ENCODE results near the gene NEUROD2. TPM values are rescaled to one million over a fixed set of nuclear protein-coding genes. Genes with fewer than 3 reads are reported as not detected.

The NEUROD2 gene
- total and polyA plus RNA-seq, 10 of the 15 experiments (the other 5 are each of a cell fraction or from before 2014, with no cell fraction given) = not detected

DNA sequence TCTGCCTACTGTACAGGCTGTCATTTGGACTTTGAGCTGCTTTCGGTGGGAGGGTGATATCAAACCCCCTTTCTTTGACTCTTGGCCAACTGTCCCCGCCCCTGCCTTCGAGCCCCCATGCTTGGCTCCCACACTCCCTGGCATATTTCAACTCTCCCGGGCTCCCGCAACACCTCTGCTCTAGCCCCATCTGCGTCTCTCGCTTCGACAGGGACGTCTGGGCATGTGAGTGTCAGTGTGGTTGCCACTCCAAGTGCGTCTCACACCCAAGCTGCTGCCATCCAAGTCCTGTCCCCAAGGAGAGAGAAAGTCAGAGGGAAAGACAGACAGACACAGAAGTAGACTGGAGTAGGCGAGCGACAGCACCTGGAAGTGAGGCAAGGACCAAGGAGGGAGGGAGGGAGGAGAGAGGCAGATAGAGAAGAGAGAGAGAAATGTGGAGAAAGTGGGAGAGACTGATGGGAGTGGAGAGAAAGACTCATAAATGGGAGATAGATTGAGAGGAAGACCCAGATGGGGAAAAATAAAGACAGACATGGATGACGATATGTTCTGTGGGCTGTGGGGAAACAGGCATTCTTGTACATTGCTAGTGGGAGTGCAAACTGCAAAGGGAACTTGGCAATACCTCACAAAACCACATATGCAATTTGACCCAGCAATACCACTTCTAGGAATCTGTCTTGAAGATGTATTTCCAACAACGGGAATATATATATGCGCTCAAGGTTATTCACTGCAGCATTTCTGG lies 41.1 kb upstream of the NEUROD2 start (continued):
- TF ChIP-seq, protein P1, sequence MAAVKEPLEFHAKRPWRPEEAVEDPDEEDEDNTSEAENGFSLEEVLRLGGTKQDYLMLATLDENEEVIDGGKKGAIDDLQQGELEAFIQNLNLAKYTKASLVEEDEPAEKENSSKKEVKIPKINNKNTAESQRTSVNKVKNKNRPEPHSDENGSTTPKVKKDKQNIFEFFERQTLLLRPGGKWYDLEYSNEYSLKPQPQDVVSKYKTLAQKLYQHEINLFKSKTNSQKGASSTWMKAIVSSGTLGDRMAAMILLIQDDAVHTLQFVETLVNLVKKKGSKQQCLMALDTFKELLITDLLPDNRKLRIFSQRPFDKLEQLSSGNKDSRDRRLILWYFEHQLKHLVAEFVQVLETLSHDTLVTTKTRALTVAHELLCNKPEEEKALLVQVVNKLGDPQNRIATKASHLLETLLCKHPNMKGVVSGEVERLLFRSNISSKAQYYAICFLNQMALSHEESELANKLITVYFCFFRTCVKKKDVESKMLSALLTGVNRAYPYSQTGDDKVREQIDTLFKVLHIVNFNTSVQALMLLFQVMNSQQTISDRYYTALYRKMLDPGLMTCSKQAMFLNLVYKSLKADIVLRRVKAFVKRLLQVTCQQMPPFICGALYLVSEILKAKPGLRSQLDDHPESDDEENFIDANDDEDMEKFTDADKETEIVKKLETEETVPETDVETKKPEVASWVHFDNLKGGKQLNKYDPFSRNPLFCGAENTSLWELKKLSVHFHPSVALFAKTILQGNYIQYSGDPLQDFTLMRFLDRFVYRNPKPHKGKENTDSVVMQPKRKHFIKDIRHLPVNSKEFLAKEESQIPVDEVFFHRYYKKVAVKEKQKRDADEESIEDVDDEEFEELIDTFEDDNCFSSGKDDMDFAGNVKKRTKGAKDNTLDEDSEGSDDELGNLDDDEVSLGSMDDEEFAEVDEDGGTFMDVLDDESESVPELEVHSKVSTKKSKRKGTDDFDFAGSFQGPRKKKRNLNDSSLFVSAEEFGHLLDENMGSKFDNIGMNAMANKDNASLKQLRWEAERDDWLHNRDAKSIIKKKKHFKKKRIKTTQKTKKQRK (IDR thresholded peaks at IDR 0.05; ENCODE audit: low read depth, low read length) = no peak
- TF ChIP-seq, protein P2, sequence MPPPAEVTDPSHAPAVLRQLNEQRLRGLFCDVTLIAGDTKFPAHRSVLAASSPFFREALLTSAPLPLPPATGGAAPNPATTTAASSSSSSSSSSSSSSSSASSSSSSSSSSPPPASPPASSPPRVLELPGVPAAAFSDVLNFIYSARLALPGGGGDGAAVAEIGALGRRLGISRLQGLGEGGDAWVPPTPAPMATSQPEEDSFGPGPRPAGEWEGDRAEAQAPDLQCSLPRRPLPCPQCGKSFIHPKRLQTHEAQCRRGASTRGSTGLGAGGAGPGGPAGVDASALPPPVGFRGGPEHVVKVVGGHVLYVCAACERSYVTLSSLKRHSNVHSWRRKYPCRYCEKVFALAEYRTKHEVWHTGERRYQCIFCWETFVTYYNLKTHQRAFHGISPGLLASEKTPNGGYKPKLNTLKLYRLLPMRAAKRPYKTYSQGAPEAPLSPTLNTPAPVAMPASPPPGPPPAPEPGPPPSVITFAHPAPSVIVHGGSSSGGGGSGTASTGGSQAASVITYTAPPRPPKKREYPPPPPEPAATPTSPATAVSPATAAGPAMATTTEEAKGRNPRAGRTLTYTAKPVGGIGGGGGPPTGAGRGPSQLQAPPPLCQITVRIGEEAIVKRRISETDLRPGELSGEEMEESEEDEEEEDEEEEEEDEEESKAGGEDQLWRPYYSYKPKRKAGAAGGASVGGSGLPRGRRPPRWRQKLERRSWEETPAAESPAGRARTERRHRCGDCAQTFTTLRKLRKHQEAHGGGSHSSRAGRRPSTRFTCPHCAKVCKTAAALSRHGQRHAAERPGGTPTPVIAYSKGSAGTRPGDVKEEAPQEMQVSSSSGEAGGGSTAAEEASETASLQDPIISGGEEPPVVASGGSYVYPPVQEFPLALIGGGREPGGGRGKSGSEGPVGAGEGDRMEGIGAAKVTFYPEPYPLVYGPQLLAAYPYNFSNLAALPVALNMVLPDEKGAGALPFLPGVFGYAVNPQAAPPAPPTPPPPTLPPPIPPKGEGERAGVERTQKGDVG (CRISPR knock-in tag; IDR thresholded peaks at IDR 0.05) = no peak
- no peak for TF ChIP-seq ZNF24 (IDR thresholded peaks at IDR 0.05)

DNA sequence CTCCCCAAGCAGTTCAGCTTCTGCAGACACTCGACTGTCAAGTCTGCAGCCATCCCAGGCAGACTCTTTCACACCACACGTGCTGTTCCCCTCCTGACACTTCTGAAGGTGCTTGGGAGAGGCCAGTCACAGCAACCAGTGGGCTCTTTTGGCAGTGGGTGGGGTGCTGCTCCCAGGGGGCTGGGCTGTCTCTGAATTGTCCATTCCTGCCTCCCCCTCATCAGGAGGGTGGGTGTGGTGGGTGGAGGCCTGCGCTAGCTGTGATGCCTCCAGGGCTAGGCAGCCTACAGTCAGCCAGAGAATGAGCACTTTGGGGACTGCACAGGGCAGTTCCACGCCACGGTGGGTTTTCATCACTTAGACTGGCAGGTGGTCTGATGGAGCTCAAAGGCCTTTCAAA lies 39.5 kb upstream of the NEUROD2 start:
- CTCF ChIA-PET = interaction anchor here (0.8 to 8.8 kb wide), 5 partner anchors 13 to 82 kb away, joined by 3 to 100 read pairs (median 4); no protein-coding TSS in a partner anchor
- WGBS (ENCODE audit: insufficient coverage, insufficient replicate concordance, low lambda C conversion rate, missing lambda C conversion rate) = 88% methylated on average over 5 of the region's 5 CpGs
- Histone ChIP-seq H3K27me3 (replicated peaks in 1 of 2; ENCODE audit: control insufficient read depth in 2 of 2, insufficient read depth in 2 of 2, low read length in 1 of 2) (no peaks in the 10 kb centered on the region), H3K9ac (ENCODE audit: control insufficient read depth, insufficient read depth, low read length) (no peak overlapping the region), H3K4me2 (ENCODE audit: control insufficient read depth, insufficient read depth) (no peak overlapping the region), H3K79me2 (ENCODE audit: control insufficient read depth, insufficient read depth, low read length) (peaks cover 2% of the 10 kb centered on the region), H3K4me3 (no peak overlapping the region), H3K9me3 (replicated peaks; ENCODE audit: control insufficient read depth, insufficient read depth, low read length) (no peaks in the 10 kb centered on the region), H3K27ac (ENCODE audit: control insufficient read depth, insufficient read depth) (no peak overlapping the region), H4K20me1 (ENCODE audit: control insufficient read depth, insufficient read depth) (no peaks in the 10 kb centered on the region), H3K4me1 (ENCODE audit: control insufficient read depth, insufficient read depth, low read length) (no peaks in the 10 kb centered on the region), H2AFZ (ENCODE audit: control insufficient read depth, low read depth, low read length) (no peak overlapping the region), H3K36me3 (ENCODE audit: control insufficient read depth in 2 of 2, insufficient read depth in 2 of 2, low read length in 1 of 2) (no peaks in the 10 kb centered on the region; a peak in 2 of 4 replicates)
- no peak for ATAC-seq
- RAD21 ChIA-PET (ENCODE audit: unreplicated experiment) = no interaction called here
- in situ Hi-C loops (cut with MboI) (no loop called here), intact Hi-C loops (cut with micrococcal nuclease; ENCODE audit: unreplicated experiment) (no loop called here)
- BruUV-seq (replicated peaks) = no TSS peak
- FAIRE-seq = no peak
- SMC1A ChIA-PET (ENCODE audit: uncharacterized antibody, unreplicated experiment) = interaction anchor here (1.2 kb wide), 1 partner anchor 26 kb away, joined by 3 read pairs; no protein-coding TSS in a partner anchor
- DNase-seq (ENCODE audit: low read depth, low spot score) = no peak
- POLR2A ChIA-PET = no interaction called here
- TF ChIP-seq ZNF24 (IDR thresholded peaks at IDR 0.05) (no peak), EED (IDR thresholded peaks at IDR 0.05; ENCODE audit: low read depth) (no peak), POLR2AphosphoS5 (IDR thresholded peaks at IDR 0.05; ENCODE audit: low read length) (no peak), KAT2A (conservative IDR thresholded peaks at IDR 0.05; ENCODE audit: control insufficient read depth, low read depth, low read length) (no peak)
- TF ChIP-seq, protein P3, sequence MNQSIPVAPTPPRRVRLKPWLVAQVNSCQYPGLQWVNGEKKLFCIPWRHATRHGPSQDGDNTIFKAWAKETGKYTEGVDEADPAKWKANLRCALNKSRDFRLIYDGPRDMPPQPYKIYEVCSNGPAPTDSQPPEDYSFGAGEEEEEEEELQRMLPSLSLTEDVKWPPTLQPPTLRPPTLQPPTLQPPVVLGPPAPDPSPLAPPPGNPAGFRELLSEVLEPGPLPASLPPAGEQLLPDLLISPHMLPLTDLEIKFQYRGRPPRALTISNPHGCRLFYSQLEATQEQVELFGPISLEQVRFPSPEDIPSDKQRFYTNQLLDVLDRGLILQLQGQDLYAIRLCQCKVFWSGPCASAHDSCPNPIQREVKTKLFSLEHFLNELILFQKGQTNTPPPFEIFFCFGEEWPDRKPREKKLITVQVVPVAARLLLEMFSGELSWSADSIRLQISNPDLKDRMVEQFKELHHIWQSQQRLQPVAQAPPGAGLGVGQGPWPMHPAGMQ (IDR thresholded peaks at IDR 0.05; ENCODE audit: borderline replicate concordance) = no peak
- TF ChIP-seq, protein P2 (CRISPR knock-in tag; IDR thresholded peaks at IDR 0.05) = no peak

Data from GM12878 (cell line).